H9 (cell line): ENCODE results near the gene ATF6. TPM values are rescaled to one million over a fixed set of nuclear protein-coding genes. Genes with fewer than 3 reads are reported as not detected.

ENCODE experiments used
- DNase-seq: peaks from one replicate; pipeline ENCODE4 v3.0.0-alpha.2; 2017
- H2AFZ ChIP-seq: one replicate; pipeline ENCODE4 v1.6.1; 2013; ENCODE audit warnings: mild to moderate bottlenecking, low read length, control low read depth, moderate library complexity
- H2AK5ac ChIP-seq: 2 replicates; pipeline ENCODE4 v1.6.1; 2013; ENCODE audit warnings: low read length, control low read depth, mixed read lengths; ENCODE audit not compliant: insufficient read length
- H2BK120ac ChIP-seq: one replicate; pipeline ENCODE4 v1.6.1; 2013; ENCODE audit warnings: low read depth, mild to moderate bottlenecking, low read length, control low read depth, inconsistent platforms; ENCODE audit not compliant: poor library complexity, severe bottlenecking
- H2BK12ac ChIP-seq: 2 replicates; pipeline ENCODE4 v1.6.1; 2013; ENCODE audit warnings: low read length, control low read depth, mixed read lengths, low read depth; ENCODE audit not compliant: insufficient read length
- H2BK15ac ChIP-seq: 2 replicates; pipeline ENCODE4 v1.6.1; 2013; ENCODE audit warnings: low read depth, low read length, control low read depth
- H2BK20ac ChIP-seq: one replicate; pipeline ENCODE4 v1.6.1; 2013; ENCODE audit warnings: low read depth, mild to moderate bottlenecking, low read length, control low read depth, inconsistent platforms; ENCODE audit not compliant: poor library complexity, severe bottlenecking
- H2BK5ac ChIP-seq: 2 replicates; pipeline ENCODE4 v1.6.1; 2013; ENCODE audit warnings: low read length, control low read depth, mixed read lengths; ENCODE audit not compliant: insufficient read length
- H3K14ac ChIP-seq: 2 replicates; pipeline ENCODE4 v1.6.1; 2013; ENCODE audit warnings: low read length, control low read depth; ENCODE audit not compliant: insufficient read depth
- H3K18ac ChIP-seq: 2 replicates; pipeline ENCODE4 v1.6.1; 2013; ENCODE audit warnings: low read depth, mild to moderate bottlenecking, mixed read lengths, low read length, control low read depth; ENCODE audit not compliant: insufficient read length
- H3K23ac ChIP-seq: 2 replicates; pipeline ENCODE4 v1.6.1; 2013; ENCODE audit warnings: low read length, control low read depth, mixed read lengths, low read depth; ENCODE audit not compliant: insufficient read length
- H3K23me2 ChIP-seq: 2 replicates; pipeline ENCODE4 v1.6.1; 2013; ENCODE audit warnings: low read depth, mild to moderate bottlenecking, mixed read lengths, low read length, control low read depth; ENCODE audit not compliant: insufficient read length, poor library complexity, severe bottlenecking
- H3K27ac ChIP-seq: 2 replicates; pipeline ENCODE4 v1.5.1; 2013; ENCODE audit warnings: low read length, control low read depth, mixed read lengths, low read depth; ENCODE audit not compliant: insufficient read length
- H3K27me3 ChIP-seq: 2 replicates; pipeline ENCODE4 v1.6.1; 2013; ENCODE audit warnings: low read length, control low read depth, inconsistent platforms; ENCODE audit not compliant: insufficient read depth
- H3K4ac ChIP-seq: 2 replicates; pipeline ENCODE4 v1.6.1; 2013; ENCODE audit warnings: low read depth, mild to moderate bottlenecking, control low read depth, inconsistent platforms, low read length, moderate library complexity
- H3K4me1 ChIP-seq: 2 replicates; pipeline ENCODE4 v1.6.1; 2013; ENCODE audit warnings: low read length, control low read depth, inconsistent platforms; ENCODE audit not compliant: insufficient read depth
- H3K4me2 ChIP-seq: 2 replicates; pipeline ENCODE4 v1.6.1; 2013; ENCODE audit warnings: low read length, control low read depth, mixed read lengths; ENCODE audit not compliant: insufficient read length, insufficient read depth
- H3K56ac ChIP-seq: 2 replicates; pipeline ENCODE4 v1.6.1; 2013; ENCODE audit warnings: low read depth, mild to moderate bottlenecking, mixed read lengths, low read length, control low read depth; ENCODE audit not compliant: insufficient read length
- H3K79me1 ChIP-seq: 2 replicates; pipeline ENCODE4 v1.6.1; 2013; ENCODE audit warnings: low read depth, mild to moderate bottlenecking, moderate library complexity, low read length, control low read depth, inconsistent platforms; ENCODE audit not compliant: insufficient read depth, poor library complexity, severe bottlenecking
- H3K79me2 ChIP-seq: 2 replicates; pipeline ENCODE4 v1.6.1; 2013; ENCODE audit warnings: low read length, control low read depth, inconsistent platforms; ENCODE audit not compliant: insufficient read depth
- H3K9ac ChIP-seq: 2 replicates; pipeline ENCODE4 v1.6.1; 2013; ENCODE audit warnings: low read length, control low read depth, mixed read lengths; ENCODE audit not compliant: insufficient read length; ENCODE audit errors: extremely low read depth
- H3K9me3 ChIP-seq: one replicate; pipeline ENCODE4 v1.6.1; 2013; ENCODE audit warnings: low read depth, low read length, inconsistent platforms; ENCODE audit not compliant: control insufficient read depth
- H3T11ph ChIP-seq: one replicate; pipeline ENCODE4 v1.6.1; 2013; ENCODE audit warnings: mild to moderate bottlenecking, low read length, control low read depth, inconsistent platforms
- H4K20me1 ChIP-seq: one replicate; pipeline ENCODE4 v1.6.1; 2013; ENCODE audit not compliant: control insufficient read depth, insufficient read length, insufficient read depth
- H4K5ac ChIP-seq: 2 replicates; pipeline ENCODE4 v1.6.1; 2013; ENCODE audit warnings: low read depth, mild to moderate bottlenecking, mixed read lengths, low read length, control low read depth; ENCODE audit not compliant: insufficient read length
- H4K8ac ChIP-seq: replicated peaks from 2 replicates; pipeline ENCODE4 v1.6.1; 2013; ENCODE audit warnings: low read length, control low read depth, mixed read lengths, low read depth; ENCODE audit not compliant: insufficient read length
- H4K91ac ChIP-seq: 2 replicates; pipeline ENCODE4 v1.6.1; 2013; ENCODE audit warnings: low read depth, mild to moderate bottlenecking, moderate library complexity, mixed read lengths, low read length, control low read depth; ENCODE audit not compliant: insufficient read length
- H3K27ac Mint-ChIP-seq, 3 experiments: 2 replicates in 2 of 3; 3 replicates in 1 of 3; pipeline ENCODE4 v1.8.0; 2020 to 2021; ENCODE audit warnings: mixed read lengths in 3 of 3, mild to moderate bottlenecking in 1 of 3, moderate library complexity in 1 of 3
- H3K27me3 Mint-ChIP-seq: 2 replicates; pipeline ENCODE4 v1.8.0; 2021; ENCODE audit warnings: low read depth, mild to moderate bottlenecking, moderate library complexity, mixed read lengths
- H3K36me3 Mint-ChIP-seq, 3 experiments: 2 replicates in 2 of 3; 3 replicates in 1 of 3; pipeline ENCODE4 v1.8.0; 2020 to 2021; ENCODE audit warnings: low read depth in 3 of 3, mixed read lengths in 3 of 3; ENCODE audit not compliant: insufficient read depth in 1 of 3
- H3K4me1 Mint-ChIP-seq, 2 experiments: 2 replicates each; pipeline ENCODE4 v1.8.0; 2020; ENCODE audit warnings: mixed read lengths in 2 of 2
- H3K4me3 Mint-ChIP-seq, 2 experiments: 2 replicates in 1 of 2; 3 replicates in 1 of 2; pipeline ENCODE4 v1.8.0; 2020 to 2021; ENCODE audit warnings: mild to moderate bottlenecking in 2 of 2, mixed read lengths in 2 of 2, moderate library complexity in 1 of 2
- H3K9me3 Mint-ChIP-seq, 2 experiments: 2 replicates in 1 of 2; 3 replicates in 1 of 2; pipeline ENCODE4 v1.8.0; 2020; ENCODE audit warnings: mild to moderate bottlenecking in 2 of 2, mixed read lengths in 2 of 2, moderate library complexity in 1 of 2
- WGBS: extraction: QIAGEN DNeasy Blood & Tissue Kit; methylation state at CpG from one replicate; pipeline ENCODE4 v1.1.7; 2013; ENCODE audit warnings: missing lambda C conversion rate, low lambda C conversion rate, mixed read lengths; ENCODE audit not compliant: insufficient read length; ENCODE audit errors: extremely low coverage; 5-methylcytosine and 5-hydroxymethylcytosine counted together
- total RNA-seq: library from RNA; stranded (reverse); gene quantifications from 2 replicates; pipeline ENCODE4 v1.2.1, GENCODE V29; 2021
- TF ChIP-seq, protein P1 (sequence below): fragments of 200-600 bp; sonication (generic); conservative IDR thresholded peaks from 3 replicates; pipeline ENCODE4 v1.8.0; 2021; ENCODE audit warnings: antibody characterized with exemption, mild to moderate bottlenecking

The ATF6 gene
- total RNA-seq, 1 experiment from 2014 or later, result 11.2 TPM

DNA sequence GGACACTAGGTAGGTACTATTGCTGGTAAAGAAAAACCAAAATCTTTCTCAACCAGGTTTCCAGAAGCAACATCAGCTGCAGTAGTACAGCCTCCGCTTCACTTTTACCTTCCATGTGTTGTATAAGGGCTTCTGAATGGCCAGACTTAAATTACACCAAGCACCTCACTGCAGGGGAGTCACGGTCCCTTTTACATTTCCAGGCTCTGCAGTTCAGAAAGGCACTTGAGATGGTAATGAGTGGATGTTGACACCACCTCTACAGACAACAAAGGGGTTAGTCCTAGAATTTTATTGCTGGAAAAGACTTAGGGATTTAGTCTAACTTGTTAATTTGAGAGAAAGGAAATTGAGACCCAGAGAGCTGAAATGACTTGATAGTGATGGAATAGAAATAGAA lies 28.5 kb upstream of the ATF6 start:
- Mint-ChIP-seq H3K9me3 (no peaks in the 10 kb centered on the region), H3K4me1 (peaks cover 22 to 28% of the 10 kb centered on the region in 2 experiments), H3K27ac (no peak overlapping the region), H3K27me3 (no peaks in the 10 kb centered on the region; the same call in 1 of the 2 replicates), H3K4me3 (no peak overlapping the region), H3K36me3 (no peaks in the 10 kb centered on the region)
- H3K4me1 ChIP-seq, result peaks cover 10% of the 10 kb centered on the region; the same call in 1 of the 2 replicates
- H3K23ac ChIP-seq, result no peak overlapping the region
- H4K8ac ChIP-seq, result no peak overlapping the region
- no peak overlapping the region for H3K18ac ChIP-seq
- no peak overlapping the region for H2AFZ ChIP-seq
- no peak overlapping the region for H2BK15ac ChIP-seq
- no peak overlapping the region for H3K56ac ChIP-seq
- no peak overlapping the region for H4K5ac ChIP-seq
- no peak overlapping the region for H3K9ac ChIP-seq
- TF ChIP-seq, protein P1, sequence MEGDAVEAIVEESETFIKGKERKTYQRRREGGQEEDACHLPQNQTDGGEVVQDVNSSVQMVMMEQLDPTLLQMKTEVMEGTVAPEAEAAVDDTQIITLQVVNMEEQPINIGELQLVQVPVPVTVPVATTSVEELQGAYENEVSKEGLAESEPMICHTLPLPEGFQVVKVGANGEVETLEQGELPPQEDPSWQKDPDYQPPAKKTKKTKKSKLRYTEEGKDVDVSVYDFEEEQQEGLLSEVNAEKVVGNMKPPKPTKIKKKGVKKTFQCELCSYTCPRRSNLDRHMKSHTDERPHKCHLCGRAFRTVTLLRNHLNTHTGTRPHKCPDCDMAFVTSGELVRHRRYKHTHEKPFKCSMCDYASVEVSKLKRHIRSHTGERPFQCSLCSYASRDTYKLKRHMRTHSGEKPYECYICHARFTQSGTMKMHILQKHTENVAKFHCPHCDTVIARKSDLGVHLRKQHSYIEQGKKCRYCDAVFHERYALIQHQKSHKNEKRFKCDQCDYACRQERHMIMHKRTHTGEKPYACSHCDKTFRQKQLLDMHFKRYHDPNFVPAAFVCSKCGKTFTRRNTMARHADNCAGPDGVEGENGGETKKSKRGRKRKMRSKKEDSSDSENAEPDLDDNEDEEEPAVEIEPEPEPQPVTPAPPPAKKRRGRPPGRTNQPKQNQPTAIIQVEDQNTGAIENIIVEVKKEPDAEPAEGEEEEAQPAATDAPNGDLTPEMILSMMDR, result no peak
- H4K91ac ChIP-seq, result no peak overlapping the region
- no peak overlapping the region for H3T11ph ChIP-seq
- no peak overlapping the region for H3K4ac ChIP-seq
- H3K23me2 ChIP-seq, result no peaks in the 10 kb centered on the region
- H2AK5ac ChIP-seq, result no peak overlapping the region
- H4K20me1 ChIP-seq, result no peaks in the 10 kb centered on the region
- DNase-seq, result peak; percentile 64
- no peaks in the 10 kb centered on the region for H3K79me2 ChIP-seq
- H3K14ac ChIP-seq, result no peak overlapping the region
- no peak overlapping the region for H3K27ac ChIP-seq
- no peak overlapping the region for H3K4me2 ChIP-seq
- no CpG with 5 or more reads among the region's 2 CpGs for WGBS
- H2BK120ac ChIP-seq, result no peak overlapping the region
- no peak overlapping the region for H2BK5ac ChIP-seq
- H3K27me3 ChIP-seq, result no peaks in the 10 kb centered on the region
- H3K9me3 ChIP-seq, result no peaks in the 10 kb centered on the region
- H3K79me1 ChIP-seq, result no peaks in the 10 kb centered on the region
- no peak overlapping the region for H2BK12ac ChIP-seq
- no peak overlapping the region for H2BK20ac ChIP-seq
